ENCODE data around the gene CASKIN2. TPM values are rescaled to one million over a fixed set of nuclear protein-coding genes. Genes with fewer than 3 reads are reported as not detected.

The CASKIN2 gene
- 47.6 and 50.6 TPM in 2 replicates for total RNA-seq
- long read RNA-seq = 0 reads

- peaks cover 26% of the 10 kb centered on the region for H3K4me1 Mint-ChIP-seq (ENCODE audit: low read depth)
- H3K27ac Mint-ChIP-seq = peak within 1 kb of the TSS; percentile 92
- H3K27me3 Mint-ChIP-seq = no peaks in the 10 kb centered on the region
- DNase-seq (ENCODE audit: low spot score, unreplicated experiment) = peak; percentile 93
- peaks cover 12% of the 10 kb centered on the region for H3K36me3 Mint-ChIP-seq (ENCODE audit: insufficient read depth)
- H3K9me3 Mint-ChIP-seq (ENCODE audit: low read depth) = no peaks in the 10 kb centered on the region
- H3K4me3 Mint-ChIP-seq (ENCODE audit: low read depth) = peak within 1 kb of the TSS; percentile 83
- peak; percentile 98 for TF ChIP-seq CTCF (IDR thresholded peaks at IDR 0.05; ENCODE audit: unreplicated experiment)
Measured at GRCh38 chr17:75515496-75516254, at the start of gene CASKIN2. TSS of gene CASKIN2 (minus strand) at chr17:75515537. CDS start at chr17:75513804, 1,733 bp downstream.

- Mint-ChIP-seq H3K36me3 (ENCODE audit: insufficient read depth) (peaks cover 14% of the 10 kb centered on the region), H3K4me3 (ENCODE audit: low read depth) (no peak overlapping the region), H3K27ac (no peak overlapping the region), H3K4me1 (ENCODE audit: low read depth) (no peaks in the 10 kb centered on the region), H3K9me3 (ENCODE audit: low read depth) (no peaks in the 10 kb centered on the region), H3K27me3 (no peaks in the 10 kb centered on the region)
- no peak for DNase-seq (ENCODE audit: low spot score, unreplicated experiment)
- TF ChIP-seq CTCF (IDR thresholded peaks at IDR 0.05; ENCODE audit: unreplicated experiment) = no peak
Measured at GRCh38 chr17:75565066-75565465, 49.7 kb upstream of the CASKIN2 start.

- no peak overlapping the region for H3K27ac Mint-ChIP-seq
- no peak for DNase-seq (ENCODE audit: low spot score, unreplicated experiment)
- H3K4me1 Mint-ChIP-seq (ENCODE audit: low read depth) = no peaks in the 10 kb centered on the region
- peaks cover 17% of the 10 kb centered on the region for H3K36me3 Mint-ChIP-seq (ENCODE audit: insufficient read depth)
- H3K9me3 Mint-ChIP-seq (ENCODE audit: low read depth) = no peaks in the 10 kb centered on the region
- H3K27me3 Mint-ChIP-seq = no peaks in the 10 kb centered on the region
- no peak for TF ChIP-seq CTCF (IDR thresholded peaks at IDR 0.05; ENCODE audit: unreplicated experiment)
- H3K4me3 Mint-ChIP-seq (ENCODE audit: low read depth) = no peak overlapping the region
Measured at GRCh38 chr17:75564195-75564594, 48.9 kb upstream of the CASKIN2 start.

GRCh38 chr17:75563063-75563758, 47.9 kb upstream of the CASKIN2 start:
- H3K27me3 Mint-ChIP-seq = no peaks in the 10 kb centered on the region
- no peak overlapping the region for H3K4me3 Mint-ChIP-seq (ENCODE audit: low read depth)
- no peak overlapping the region for H3K27ac Mint-ChIP-seq
- TF ChIP-seq CTCF (IDR thresholded peaks at IDR 0.05; ENCODE audit: unreplicated experiment) = no peak
- peaks cover 19% of the 10 kb centered on the region for H3K36me3 Mint-ChIP-seq (ENCODE audit: insufficient read depth)
- H3K9me3 Mint-ChIP-seq (ENCODE audit: low read depth) = no peaks in the 10 kb centered on the region
- H3K4me1 Mint-ChIP-seq (ENCODE audit: low read depth) = peaks cover 2% of the 10 kb centered on the region
- DNase-seq (ENCODE audit: low spot score, unreplicated experiment) = no peak

GRCh38 chr17:75561927-75562603, 46.7 kb upstream of the CASKIN2 start:
- H3K27ac Mint-ChIP-seq = no peak overlapping the region
- no peak for TF ChIP-seq CTCF (IDR thresholded peaks at IDR 0.05; ENCODE audit: unreplicated experiment)
- peaks cover 19% of the 10 kb centered on the region for H3K36me3 Mint-ChIP-seq (ENCODE audit: insufficient read depth)
- peaks cover 10% of the 10 kb centered on the region for H3K4me1 Mint-ChIP-seq (ENCODE audit: low read depth)
- no peak overlapping the region for H3K4me3 Mint-ChIP-seq (ENCODE audit: low read depth)
- H3K27me3 Mint-ChIP-seq = no peaks in the 10 kb centered on the region
- DNase-seq (ENCODE audit: low spot score, unreplicated experiment) = no peak
- H3K9me3 Mint-ChIP-seq (ENCODE audit: low read depth) = no peaks in the 10 kb centered on the region

Measured in progenitor cell of endocrine pancreas (in vitro differentiated cells).